HTR-8/SVneo (cell line): Measurements from ENCODE around the gene DAPK3.

Experiments used
- DNase-seq: peaks from one replicate; pipeline ENCODE4 v3.0.0; 2011; ENCODE audit warnings: low spot score, mixed read lengths; ENCODE audit not compliant: insufficient read length
- FAIRE-seq: peaks from 2 replicates; lab custom pipeline; 2011; peaks lifted over from hg19 to GRCh38; lab: Jason Lieb, UNC

The DAPK3 gene

DNA sequence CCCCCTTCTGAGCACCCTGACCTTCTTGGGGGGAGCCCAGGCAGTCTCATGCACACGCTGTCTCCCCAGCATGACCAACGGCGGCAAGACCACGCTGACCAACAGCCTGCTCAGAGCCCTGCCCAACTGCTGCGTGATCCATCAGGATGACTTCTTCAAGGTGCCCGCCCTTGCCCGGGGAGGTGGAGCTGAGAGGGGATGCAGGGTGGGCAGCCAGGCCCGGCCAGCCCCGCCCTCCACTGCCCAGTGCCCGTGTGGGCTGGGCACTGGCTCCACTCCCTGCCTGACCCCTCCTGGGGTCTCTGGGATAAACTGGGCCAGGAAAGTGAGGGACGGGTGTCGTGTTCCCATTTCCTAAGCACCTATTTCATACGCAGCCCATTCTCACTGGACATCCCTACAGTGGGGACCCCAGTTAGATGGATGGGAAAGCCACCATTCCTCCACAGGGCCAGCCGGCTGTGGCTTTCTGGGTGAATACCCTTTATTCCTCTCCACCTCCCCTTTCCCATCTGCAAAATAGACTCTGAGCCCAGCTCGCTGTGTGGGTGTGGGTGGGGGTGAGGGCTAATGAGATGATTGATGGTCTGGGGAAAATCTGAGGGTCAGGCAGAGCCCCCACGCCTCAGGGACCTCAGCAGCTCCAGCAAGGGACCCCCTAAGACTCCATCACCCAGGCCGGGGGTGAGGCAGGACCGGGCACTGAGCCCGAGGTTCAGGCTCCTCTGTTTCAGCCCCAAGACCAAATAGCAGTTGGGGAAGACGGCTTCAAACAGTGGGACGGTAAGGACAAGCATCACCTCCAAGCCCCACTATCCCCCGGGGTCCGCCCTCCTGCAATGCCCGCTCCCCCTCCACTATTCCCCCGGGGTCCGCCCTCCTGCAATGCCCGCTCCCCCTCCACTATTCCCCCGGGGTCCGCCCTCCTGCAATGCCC is 34.1 kb downstream of the DAPK3 start:
- no peak for DNase-seq
- FAIRE-seq = no peak

DNA sequence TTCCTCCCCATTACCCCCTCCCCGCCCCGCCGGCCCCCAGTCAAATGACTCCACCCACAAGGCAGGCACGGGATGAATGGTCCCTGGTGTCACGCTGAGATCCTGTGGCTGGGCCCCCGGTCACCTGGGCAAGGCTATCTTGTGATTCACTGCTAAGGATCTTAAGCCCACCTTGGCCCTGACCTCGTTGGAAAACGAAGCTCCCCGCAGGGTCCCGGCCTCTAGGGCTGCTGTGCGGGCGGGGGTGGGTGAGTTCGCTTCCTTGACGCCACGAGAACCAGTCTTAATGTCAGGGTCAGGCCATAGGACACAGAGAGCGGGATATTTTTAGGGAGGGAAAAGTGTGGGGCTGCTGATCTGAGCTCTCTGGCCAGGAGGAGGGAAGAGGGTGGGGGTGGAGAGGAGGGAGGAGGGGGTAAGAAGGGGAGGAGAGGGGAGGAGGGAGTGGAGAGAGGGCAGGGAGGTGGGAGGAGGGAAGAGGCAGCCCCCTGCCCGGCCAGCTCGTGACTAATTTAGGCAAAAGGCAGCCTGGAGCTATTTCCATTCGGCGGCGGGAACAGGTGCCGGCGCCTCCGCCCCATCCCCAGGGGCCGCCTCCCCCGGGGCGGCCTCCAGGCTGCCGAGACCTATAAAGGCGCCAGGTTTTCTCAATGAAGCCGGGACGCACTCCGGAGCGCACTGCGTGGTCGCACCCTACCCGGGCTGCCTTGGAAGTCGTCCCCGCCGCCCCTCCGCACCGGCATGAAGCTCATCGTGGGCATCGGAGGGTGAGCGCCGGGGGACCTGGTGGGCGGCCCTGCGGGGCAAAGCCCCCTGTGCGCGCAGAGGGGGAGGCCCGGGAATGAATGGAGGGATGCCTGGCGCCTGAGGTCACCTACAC is 37.7 kb downstream of the DAPK3 start, which contains the start of gene NMRK2:
TSS of gene NMRK2 (plus strand) at position 139 of the 880 bp plus-strand sequence. CDS start at position 742, 603 bp downstream.
- DNase-seq = no peak
- FAIRE-seq = no peak

GRCh38 chr19:3931041-3931440 is 39.9 kb downstream of the DAPK3 start:
- FAIRE-seq (no peak), DNase-seq (no peak)

GRCh38 chr19:3923912-3924311 is 47.0 kb downstream of the DAPK3 start:
- no peak for FAIRE-seq

DNA sequence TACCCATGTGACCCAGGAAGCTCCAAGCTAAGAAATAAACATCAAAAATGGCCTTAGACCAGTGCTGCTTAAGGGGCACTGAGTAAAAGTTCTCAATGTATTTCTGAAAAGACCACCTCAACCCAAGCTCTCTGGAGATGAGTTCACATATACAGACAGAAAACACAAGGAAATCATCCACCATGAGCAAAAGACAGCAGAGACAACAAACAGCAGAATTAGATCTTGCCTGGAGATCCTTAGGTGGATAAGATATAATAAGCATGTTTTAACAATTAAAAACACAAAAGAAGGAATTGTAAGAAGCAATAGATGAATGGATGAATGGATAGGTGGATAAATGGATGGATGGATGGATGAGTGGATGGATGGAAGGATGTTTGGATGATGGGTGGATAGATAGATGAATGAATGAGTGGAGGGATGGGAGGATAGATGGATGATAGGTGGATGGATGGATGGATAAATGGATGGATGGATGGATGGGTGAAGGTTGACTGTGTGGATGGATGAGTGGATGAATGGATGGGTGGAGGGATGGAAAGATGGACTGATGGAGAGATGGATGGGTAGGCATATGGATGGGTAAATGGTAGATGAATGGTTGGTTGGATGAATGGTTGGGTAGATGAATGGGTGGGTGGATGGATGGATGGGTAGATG is 47.7 kb downstream of the DAPK3 start:
- no peak for DNase-seq
- FAIRE-seq = no peak

More at GRCh38 chr19:3923912-3924311, 47.0 kb downstream of the DAPK3 start:
- DNase-seq = no peak

DNA sequence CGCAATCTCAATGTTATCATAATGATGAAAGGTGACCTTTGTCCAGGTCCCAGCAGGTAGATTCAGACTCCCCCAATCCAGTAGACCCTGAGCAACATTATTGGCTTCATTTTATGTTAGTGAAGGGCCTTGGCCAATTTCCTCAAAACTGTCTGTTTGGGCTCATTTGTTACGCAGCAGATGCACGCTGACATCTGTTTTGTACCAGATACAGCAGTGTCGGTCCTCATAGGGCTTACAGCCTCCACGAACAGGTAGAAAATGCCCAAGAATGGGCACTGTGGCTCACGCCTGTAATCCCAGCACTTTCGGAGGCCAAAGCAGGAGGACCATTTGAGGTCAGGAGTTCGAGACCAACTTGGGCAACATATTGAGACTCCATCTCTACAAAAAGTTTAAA is 51.1 kb downstream of the DAPK3 start:
- FAIRE-seq = no peak
- DNase-seq = no peak

DNA sequence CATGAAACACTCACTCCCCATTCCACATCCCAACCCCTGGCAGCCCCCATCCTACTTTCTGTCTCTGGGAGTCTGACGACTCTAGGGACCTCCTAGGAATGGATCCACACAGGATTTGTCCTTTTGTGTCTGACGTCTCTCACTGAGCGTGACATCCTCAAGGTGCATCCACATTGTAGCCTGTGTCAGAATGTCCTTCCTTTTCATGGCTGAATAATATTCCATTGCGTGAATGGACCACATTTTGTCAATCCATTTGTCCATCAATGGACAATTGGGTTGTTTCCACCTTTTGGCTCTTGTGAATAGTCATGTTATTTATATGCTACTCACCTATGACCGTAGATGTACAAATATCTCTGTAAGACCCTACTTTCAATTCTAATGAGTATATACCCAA is 54.9 kb downstream of the DAPK3 start:
- no peak for DNase-seq
- no peak for FAIRE-seq

DNA sequence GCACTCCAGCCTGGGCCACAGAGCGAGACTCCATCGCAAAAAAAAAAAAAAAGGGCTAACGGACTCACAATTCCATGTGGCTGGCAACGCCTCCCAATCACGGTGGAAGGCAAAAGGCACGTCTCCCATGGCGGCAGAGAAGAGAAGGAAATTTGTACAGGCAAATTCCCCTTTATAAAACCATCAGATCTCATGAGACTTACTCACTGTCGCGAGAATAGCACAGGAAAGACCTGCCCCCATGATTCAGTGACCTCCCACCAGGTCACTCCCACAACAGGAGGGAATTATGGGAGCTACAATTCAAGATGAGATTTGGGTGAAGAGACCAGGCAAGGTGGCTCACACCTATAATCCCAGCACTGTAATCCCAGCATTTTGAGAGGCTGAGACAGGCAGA is 56.7 kb downstream of the DAPK3 start:
- no peak for DNase-seq
- no peak for FAIRE-seq

DNA sequence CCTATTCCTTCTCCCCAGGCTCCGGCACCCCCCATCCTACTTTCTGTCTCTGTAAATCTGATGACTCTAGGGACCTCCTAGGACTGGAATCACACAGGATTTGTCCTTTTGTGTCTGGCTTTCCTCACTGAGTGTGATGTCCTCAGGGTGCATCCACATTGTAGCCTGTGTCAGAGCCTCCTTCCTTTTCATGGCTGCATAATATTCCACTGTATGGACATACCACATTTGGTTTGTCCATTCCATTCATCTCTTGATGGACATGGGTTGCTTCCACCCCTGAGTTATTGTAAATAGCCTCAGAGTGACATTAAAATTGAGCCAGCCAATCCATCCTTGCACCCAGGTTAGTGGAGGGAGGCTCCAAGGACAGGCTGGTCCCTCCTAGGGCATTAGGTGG is 60.8 kb downstream of the DAPK3 start:
- DNase-seq (no peak), FAIRE-seq (no peak)
